Uterus (tissue), 2 donors: Measurements from ENCODE around the gene CXCL8.

Source experiments
- POLR2A ChIP-seq, 2 donors: fragments of 450-650 bp; IDR thresholded peaks; one replicate each; pipeline ENCODE4 v1.6.1; 2016; ENCODE audit warnings: antibody characterized with exemption in 2 of 2, mild to moderate bottlenecking in 1 of 2, moderate library complexity in 1 of 2
- TF ChIP-seq, protein P1 (sequence below), 4 experiments: fragments of 200-600 bp in 2 of 4; fragments of 450-650 bp in 2 of 4; sonication (generic) in 2 of 4; IDR thresholded peaks; one replicate each; pipeline ENCODE4 v1.5.1; 2016 to 2019; ENCODE audit warnings: antibody characterized with exemption in 4 of 4, mild to moderate bottlenecking in 2 of 4, moderate library complexity in 1 of 4

DNA sequence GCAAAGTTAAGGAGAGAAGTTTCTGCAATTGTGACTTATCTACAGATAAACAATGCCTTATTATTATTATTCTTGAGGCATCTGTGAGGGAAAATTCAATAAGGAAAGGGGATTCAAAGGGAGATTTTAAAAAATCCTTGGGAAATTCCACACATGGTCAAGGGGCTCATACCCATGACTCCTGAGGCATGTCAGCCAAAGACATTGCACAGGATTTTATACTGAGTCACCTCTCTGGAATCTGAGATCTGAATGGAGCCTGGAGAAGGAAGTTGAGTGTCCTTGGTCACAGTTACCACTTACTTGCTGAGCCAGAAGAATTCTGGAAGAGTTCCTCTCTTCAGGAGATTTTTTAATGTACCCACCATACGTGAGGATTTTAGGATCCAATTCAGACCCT is 14.4 kb upstream of the CXCL8 start:
- TF ChIP-seq, protein P1, sequence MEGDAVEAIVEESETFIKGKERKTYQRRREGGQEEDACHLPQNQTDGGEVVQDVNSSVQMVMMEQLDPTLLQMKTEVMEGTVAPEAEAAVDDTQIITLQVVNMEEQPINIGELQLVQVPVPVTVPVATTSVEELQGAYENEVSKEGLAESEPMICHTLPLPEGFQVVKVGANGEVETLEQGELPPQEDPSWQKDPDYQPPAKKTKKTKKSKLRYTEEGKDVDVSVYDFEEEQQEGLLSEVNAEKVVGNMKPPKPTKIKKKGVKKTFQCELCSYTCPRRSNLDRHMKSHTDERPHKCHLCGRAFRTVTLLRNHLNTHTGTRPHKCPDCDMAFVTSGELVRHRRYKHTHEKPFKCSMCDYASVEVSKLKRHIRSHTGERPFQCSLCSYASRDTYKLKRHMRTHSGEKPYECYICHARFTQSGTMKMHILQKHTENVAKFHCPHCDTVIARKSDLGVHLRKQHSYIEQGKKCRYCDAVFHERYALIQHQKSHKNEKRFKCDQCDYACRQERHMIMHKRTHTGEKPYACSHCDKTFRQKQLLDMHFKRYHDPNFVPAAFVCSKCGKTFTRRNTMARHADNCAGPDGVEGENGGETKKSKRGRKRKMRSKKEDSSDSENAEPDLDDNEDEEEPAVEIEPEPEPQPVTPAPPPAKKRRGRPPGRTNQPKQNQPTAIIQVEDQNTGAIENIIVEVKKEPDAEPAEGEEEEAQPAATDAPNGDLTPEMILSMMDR (IDR thresholded peaks at IDR 0.05), result no peak
- no peak for TF ChIP-seq POLR2A (IDR thresholded peaks at IDR 0.05)
